ENCODE measurements around the gene CHCHD1.
"Not testable (repeated sequence)": the region's sequence is repeated elsewhere in the genome, so short reads cannot be mapped to it uniquely, and the experiment has no call there.

The CHCHD1 gene

GRCh38 chr10:73795491-73795890, 13.6 kb downstream of the CHCHD1 start:
- not testable (repeated sequence) for DNase-seq

GRCh38 chr10:73796035-73796434, 14.2 kb downstream of the CHCHD1 start:
- DNase-seq: not testable (repeated sequence)

GRCh38 chr10:73796766-73797165, 14.9 kb downstream of the CHCHD1 start:
- no peak for DNase-seq

GRCh38 chr10:73797324-73798025, 15.6 kb downstream of the CHCHD1 start:
- no peak for DNase-seq

- DNase-seq: no peak
Observed at GRCh38 chr10:73798087-73798486, 16.2 kb downstream of the CHCHD1 start.

GRCh38 chr10:73798927-73799560, 17.2 kb downstream of the CHCHD1 start:
- no peak for DNase-seq

- no peak for DNase-seq
Observed at GRCh38 chr10:73799899-73800559, 18.2 kb downstream of the CHCHD1 start.

GRCh38 chr10:73800560-73801252, 18.9 kb downstream of the CHCHD1 start:
- no peak for DNase-seq

GRCh38 chr10:73801253-73801590, 19.4 kb downstream of the CHCHD1 start:
- no peak for DNase-seq

- DNase-seq: no peak
Observed at GRCh38 chr10:73802276-73802991, 20.6 kb downstream of the CHCHD1 start.

- DNase-seq: no peak
Observed at GRCh38 chr10:73803680-73804286, 21.9 kb downstream of the CHCHD1 start.

- no peak for DNase-seq
Observed at GRCh38 chr10:73806176-73806950, 24.5 kb downstream of the CHCHD1 start.

- no peak for DNase-seq
Observed at GRCh38 chr10:73807471-73807870, 25.6 kb downstream of the CHCHD1 start.

GRCh38 chr10:73808021-73808815, 26.4 kb downstream of the CHCHD1 start:
- no peak for DNase-seq

- no peak for DNase-seq
Observed at GRCh38 chr10:73809061-73809818, 27.4 kb downstream of the CHCHD1 start.

- no peak for DNase-seq
Observed at GRCh38 chr10:73810358-73810734, 28.5 kb downstream of the CHCHD1 start.

GRCh38 chr10:73810735-73811465, 29.1 kb downstream of the CHCHD1 start:
- DNase-seq: no peak

- DNase-seq: no peak
Observed at GRCh38 chr10:73812657-73813056, 30.8 kb downstream of the CHCHD1 start.

GRCh38 chr10:73813333-73813732, 31.5 kb downstream of the CHCHD1 start:
- DNase-seq: no peak
